ENCODE results near the gene CYP2F1. TPM values are rescaled to one million over a fixed set of nuclear protein-coding genes. Genes with fewer than 3 reads are reported as not detected.

Gene CYP2F1, protein sequence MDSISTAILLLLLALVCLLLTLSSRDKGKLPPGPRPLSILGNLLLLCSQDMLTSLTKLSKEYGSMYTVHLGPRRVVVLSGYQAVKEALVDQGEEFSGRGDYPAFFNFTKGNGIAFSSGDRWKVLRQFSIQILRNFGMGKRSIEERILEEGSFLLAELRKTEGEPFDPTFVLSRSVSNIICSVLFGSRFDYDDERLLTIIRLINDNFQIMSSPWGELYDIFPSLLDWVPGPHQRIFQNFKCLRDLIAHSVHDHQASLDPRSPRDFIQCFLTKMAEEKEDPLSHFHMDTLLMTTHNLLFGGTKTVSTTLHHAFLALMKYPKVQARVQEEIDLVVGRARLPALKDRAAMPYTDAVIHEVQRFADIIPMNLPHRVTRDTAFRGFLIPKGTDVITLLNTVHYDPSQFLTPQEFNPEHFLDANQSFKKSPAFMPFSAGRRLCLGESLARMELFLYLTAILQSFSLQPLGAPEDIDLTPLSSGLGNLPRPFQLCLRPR
- not detected in 3 replicates for total RNA-seq
- long read RNA-seq: 0 reads

DNA sequence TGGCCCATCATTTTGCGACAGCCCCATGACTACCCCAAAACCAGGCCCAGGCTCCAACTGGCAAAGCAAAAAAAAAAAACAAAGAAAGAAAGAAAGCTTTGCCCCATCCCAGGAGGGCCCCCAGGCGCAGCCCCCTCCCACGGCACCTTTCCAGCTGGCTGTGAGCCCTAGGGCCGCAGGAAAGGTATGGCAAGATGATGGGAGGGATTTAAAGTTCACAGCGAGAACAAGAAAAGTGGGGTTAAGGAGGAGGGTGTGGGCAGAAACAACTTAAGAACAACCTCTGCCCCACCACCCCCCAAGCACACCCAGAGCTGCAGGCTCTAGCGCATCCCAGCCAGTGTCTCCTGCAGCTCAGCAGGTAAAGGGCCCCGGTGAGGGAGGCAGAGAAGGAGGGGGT, at the start of gene CYP2F1:
TSS of gene CYP2F1 (plus strand) at position 301 of the 400 bp plus-strand sequence. CDS start 1,757 bp downstream, outside the sequence.
- H3K4me3 Mint-ChIP-seq (ENCODE audit: unreplicated experiment): no peak within 1 kb of the TSS
- no peaks in the 10 kb centered on the region for H3K36me3 Mint-ChIP-seq (ENCODE audit: low read depth)
- TF ChIP-seq, protein P1, sequence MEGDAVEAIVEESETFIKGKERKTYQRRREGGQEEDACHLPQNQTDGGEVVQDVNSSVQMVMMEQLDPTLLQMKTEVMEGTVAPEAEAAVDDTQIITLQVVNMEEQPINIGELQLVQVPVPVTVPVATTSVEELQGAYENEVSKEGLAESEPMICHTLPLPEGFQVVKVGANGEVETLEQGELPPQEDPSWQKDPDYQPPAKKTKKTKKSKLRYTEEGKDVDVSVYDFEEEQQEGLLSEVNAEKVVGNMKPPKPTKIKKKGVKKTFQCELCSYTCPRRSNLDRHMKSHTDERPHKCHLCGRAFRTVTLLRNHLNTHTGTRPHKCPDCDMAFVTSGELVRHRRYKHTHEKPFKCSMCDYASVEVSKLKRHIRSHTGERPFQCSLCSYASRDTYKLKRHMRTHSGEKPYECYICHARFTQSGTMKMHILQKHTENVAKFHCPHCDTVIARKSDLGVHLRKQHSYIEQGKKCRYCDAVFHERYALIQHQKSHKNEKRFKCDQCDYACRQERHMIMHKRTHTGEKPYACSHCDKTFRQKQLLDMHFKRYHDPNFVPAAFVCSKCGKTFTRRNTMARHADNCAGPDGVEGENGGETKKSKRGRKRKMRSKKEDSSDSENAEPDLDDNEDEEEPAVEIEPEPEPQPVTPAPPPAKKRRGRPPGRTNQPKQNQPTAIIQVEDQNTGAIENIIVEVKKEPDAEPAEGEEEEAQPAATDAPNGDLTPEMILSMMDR (IDR thresholded peaks at IDR 0.05): no peak
- no peaks in the 10 kb centered on the region for H3K9me3 Mint-ChIP-seq (ENCODE audit: low read depth)
- H3K27me3 Mint-ChIP-seq (ENCODE audit: low read depth): peaks cover 35% of the 10 kb centered on the region
- no peaks in the 10 kb centered on the region for H3K4me1 Mint-ChIP-seq (ENCODE audit: low read depth)
- DNase-seq (ENCODE audit: low spot score): no peak
- H3K27ac Mint-ChIP-seq (ENCODE audit: unreplicated experiment): no peak within 1 kb of the TSS

DNA sequence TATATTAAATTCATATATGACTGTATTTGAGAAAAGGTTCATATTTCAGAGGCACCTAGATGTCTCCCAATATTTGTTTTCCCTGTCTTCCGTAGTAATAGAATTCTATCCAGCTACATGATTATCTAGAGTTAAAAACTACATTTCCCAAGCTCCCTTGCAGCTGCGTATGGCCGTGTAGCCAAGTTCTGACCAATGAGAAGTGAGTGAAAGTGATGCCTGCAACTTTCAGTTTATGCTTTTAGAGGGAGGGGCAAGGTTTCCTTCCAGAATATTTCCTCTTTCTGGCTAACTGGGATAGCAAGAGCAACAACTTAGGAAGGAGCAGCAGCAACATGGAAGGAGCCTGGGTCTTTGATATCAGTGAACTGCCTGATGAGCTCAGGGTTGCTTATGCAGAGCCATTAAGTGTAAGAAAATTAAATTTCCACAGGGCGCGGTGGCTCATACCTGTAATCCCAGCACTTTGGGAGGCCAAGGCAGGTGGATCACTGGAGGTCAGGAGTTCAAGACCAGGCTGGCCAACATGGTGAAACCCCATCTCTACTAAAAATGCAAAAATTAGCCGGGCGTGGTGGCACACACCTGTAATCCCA, 49.2 kb upstream of the CYP2F1 start:
- no peak overlapping the region for H3K27ac Mint-ChIP-seq (ENCODE audit: unreplicated experiment)
- H3K4me3 Mint-ChIP-seq (ENCODE audit: unreplicated experiment): no peak overlapping the region
- TF ChIP-seq, protein P1 (IDR thresholded peaks at IDR 0.05): no peak
- H3K36me3 Mint-ChIP-seq (ENCODE audit: low read depth): no peaks in the 10 kb centered on the region
- H3K4me1 Mint-ChIP-seq (ENCODE audit: low read depth): no peaks in the 10 kb centered on the region
- no peak for DNase-seq (ENCODE audit: low spot score)
- no peaks in the 10 kb centered on the region for H3K9me3 Mint-ChIP-seq (ENCODE audit: low read depth)
- H3K27me3 Mint-ChIP-seq (ENCODE audit: low read depth): peaks cover 12% of the 10 kb centered on the region

DNA sequence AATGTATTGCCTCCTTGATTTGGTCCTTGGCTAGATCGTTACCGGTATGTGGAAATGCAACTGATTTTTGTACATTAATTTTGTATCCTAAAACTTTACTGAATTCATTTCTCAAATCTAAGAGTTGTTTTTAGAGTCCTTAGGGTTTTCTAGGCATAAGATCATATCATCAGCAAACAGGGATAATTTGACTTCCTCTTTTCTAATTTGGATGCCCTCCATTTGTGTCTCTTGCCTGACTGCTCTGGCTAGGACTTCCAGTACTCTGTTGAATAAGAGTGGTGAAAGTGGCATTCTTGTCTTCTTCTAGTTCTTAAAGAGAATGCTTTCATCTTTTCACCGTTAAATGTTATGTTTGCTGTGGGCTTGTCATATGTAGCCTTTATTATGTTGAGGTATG, 37.9 kb upstream of the CYP2F1 start:
- H3K27ac Mint-ChIP-seq (ENCODE audit: unreplicated experiment): no peak overlapping the region
- H3K36me3 Mint-ChIP-seq (ENCODE audit: low read depth): peaks cover 3% of the 10 kb centered on the region
- DNase-seq (ENCODE audit: low spot score): no peak

DNA sequence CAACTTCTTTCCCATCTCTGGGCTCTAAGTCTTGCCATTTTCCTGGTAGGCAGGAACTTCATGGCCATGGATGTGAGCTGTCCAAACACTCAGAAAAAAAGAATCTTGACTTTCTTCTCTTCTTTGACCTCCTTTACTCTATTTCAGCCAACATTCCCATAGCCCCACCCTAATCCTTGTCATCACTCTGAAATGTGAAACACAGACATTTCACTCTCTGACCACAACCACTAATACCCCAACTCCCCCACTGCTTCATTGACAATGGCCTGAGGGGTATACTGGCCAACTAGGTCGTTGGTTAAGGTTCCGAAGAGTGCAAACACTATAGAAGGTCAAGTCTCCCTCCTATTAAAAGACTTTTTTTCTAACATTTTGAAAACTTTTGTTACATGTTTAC, 30.7 kb upstream of the CYP2F1 start:
- H3K9me3 Mint-ChIP-seq (ENCODE audit: low read depth): peaks cover 11% of the 10 kb centered on the region
- no peaks in the 10 kb centered on the region for H3K4me1 Mint-ChIP-seq (ENCODE audit: low read depth)
- H3K27ac Mint-ChIP-seq (ENCODE audit: unreplicated experiment): no peak overlapping the region
- H3K27me3 Mint-ChIP-seq (ENCODE audit: low read depth): peaks cover 33% of the 10 kb centered on the region
- DNase-seq (ENCODE audit: low spot score): no peak
- H3K4me3 Mint-ChIP-seq (ENCODE audit: unreplicated experiment): no peak overlapping the region
- TF ChIP-seq, protein P1 (IDR thresholded peaks at IDR 0.05): no peak
- peaks cover 3% of the 10 kb centered on the region for H3K36me3 Mint-ChIP-seq (ENCODE audit: low read depth)

More for the DNA sequence above, 37.9 kb upstream of the CYP2F1 start:
- Mint-ChIP-seq H3K4me3 (ENCODE audit: unreplicated experiment) (no peak overlapping the region), H3K4me1 (ENCODE audit: low read depth) (no peaks in the 10 kb centered on the region), H3K27me3 (ENCODE audit: low read depth) (peaks cover 11% of the 10 kb centered on the region), H3K9me3 (ENCODE audit: low read depth) (peaks cover 11% of the 10 kb centered on the region)
- TF ChIP-seq, protein P1 (IDR thresholded peaks at IDR 0.05): no peak

DNA sequence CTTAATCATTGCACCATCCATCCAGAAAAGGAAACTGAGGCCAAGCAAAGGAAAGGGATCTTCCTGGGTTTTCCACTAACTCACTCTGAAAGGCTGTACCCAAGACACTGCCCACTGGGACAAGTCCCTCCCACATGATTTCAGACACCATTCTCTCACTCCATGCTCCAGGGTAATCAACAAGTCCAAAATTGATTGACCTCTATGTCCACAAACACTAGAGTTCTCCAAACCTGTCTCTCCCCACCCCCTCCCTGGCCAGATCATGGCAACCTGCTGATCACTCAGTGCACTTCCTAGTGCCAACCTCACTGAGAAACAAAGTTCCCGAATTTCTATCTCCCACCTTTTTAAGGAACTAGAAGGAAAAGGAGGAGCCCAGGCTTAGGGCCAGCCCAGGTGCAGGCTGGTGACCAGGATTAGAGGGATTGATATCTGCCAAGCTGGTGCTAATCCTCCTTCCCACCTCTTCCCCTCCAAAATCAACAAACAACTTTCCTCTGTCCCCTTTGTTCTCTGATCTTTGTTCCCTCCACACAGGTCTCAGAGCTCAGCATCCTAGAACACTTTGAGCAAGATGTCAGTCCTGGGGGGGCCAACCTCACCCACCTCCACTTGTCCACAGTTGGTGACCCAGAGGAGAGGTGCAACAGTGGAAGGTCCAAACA, 28.4 kb upstream of the CYP2F1 start:
- Mint-ChIP-seq H3K27ac (ENCODE audit: unreplicated experiment) (no peak overlapping the region), H3K4me3 (ENCODE audit: unreplicated experiment) (no peak overlapping the region), H3K4me1 (ENCODE audit: low read depth) (no peaks in the 10 kb centered on the region), H3K36me3 (ENCODE audit: low read depth) (peaks cover under 1% of the 10 kb centered on the region), H3K9me3 (ENCODE audit: low read depth) (peaks cover 3% of the 10 kb centered on the region), H3K27me3 (ENCODE audit: low read depth) (peaks cover 51% of the 10 kb centered on the region)
- no peak for DNase-seq (ENCODE audit: low spot score)
- TF ChIP-seq, protein P1 (IDR thresholded peaks at IDR 0.05): no peak

Data from chondrocyte (in vitro differentiated cells).